ENCODE data around the gene CNOT4.

CNOT4 gene

DNA sequence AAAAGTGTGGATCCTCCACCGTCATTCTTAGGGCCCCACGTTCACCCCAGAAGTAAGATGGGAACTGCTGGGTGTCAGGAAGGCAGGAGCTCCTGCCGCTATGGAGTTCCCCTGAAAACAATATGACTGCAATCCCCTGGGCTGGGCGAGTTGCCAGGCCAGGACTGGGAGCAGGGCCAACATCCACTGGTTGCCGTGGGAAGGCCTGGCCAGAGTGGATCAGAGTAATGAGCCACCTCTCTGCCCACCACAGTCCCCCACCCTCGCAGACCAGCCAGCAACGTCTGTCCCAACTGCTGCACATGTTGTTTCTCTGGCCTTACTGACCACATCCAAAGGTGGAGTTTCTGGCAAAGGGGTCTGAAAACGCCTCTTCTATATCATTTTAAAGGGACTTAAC, 189.6 kb downstream of the CNOT4 start:
- no peak for DNase-seq

DNA sequence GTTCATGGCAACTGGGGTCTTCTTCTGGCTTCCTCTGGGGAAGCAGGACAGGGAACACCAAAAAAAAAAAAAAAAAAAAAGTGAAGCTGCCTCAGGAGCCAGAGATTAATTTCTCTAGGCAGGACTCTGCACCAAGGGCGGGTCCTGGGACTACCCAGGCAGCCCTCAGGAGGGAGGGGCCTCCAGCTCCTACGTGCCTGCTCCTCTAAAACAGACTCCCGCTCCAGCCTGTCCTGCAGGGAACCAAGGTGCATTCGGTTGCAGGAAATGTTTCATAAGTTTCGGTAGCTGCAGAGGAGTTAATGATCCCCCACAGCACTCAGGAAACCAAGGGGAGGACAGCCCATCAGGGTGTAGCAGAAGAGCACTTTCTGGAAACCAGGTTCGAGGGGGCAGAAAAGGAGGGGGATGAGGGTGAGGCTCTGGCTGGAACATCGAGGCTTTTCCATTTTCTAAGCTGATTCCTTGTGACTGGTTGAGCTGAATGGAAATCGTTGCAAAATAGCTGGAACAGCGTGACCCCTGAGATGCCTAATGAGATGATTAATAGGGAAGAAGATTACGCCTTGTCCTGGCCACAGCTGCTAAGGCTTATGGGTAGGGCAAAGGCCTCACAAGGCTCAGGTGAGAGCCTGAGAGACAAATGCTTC, 192.1 kb downstream of the CNOT4 start:
- DNase-seq: no peak

DNA sequence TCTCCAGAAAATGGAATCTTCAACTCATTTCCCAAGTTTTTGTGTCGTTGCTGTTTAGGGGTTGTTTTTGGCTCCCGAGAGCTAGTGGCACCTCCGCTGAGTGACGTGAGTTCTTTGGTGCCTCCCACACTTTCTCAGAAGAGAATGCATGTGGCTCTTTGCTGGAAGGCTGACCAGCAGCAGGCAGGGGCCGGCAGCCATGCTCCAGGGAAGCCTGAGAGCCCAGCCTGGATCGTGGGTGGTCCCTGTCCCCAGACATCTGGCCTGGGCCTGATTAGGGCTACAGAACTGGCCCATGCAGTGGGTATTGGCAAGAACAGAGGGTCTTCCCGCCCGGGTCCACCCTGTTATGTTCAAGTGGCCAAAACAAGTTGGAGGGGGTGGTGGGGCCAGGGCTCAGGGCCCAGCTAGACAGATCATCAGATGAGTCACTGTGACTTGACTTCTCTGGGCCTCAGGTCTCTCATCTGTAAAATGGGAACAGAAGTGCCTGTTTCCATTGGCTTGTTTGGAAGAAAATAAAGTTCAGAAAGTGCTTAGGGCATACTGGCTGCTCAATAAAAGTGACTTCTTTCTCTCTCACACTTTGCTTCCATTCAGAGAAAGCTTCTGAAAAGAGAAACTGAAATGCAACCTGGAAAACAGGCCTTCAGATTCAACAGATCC, 193.1 kb downstream of the CNOT4 start:
- DNase-seq: no peak

DNA sequence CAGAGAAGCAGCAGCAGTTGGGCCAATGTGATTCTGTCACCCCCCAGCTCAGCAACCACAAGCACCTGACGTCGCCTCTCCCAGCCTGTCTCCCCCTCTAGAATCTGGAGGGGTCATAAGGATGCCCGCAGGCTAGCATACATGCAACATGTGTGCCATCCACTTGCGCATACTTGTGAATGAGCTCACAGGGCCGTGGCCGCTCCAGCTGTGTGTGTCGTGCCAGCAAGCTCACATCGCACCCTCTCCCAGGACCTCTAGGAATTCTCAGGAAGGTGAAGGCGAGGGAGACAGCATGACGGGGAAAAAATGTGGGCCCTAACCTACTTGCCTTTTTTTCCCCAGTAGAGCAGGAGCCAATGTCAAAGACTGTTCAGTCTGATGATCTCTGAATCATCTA, 195.9 kb downstream of the CNOT4 start:
- no peak for DNase-seq

Measured in T-helper 9 cell (primary cell).